K562 (cell line): ENCODE results near the gene TLR2.

Source experiments
- ARHGAP35 ChIP-seq: fragments of 450-650 bp; IDR thresholded peaks from 2 replicates; pipeline ENCODE4 v1.6.1; 2018; ENCODE audit not compliant: partially characterized antibody
- CTCF ChIP-seq, 3 experiments: IDR thresholded peaks in 2 of 3; conservative IDR thresholded peaks in 1 of 3; 2 replicates each; pipeline ENCODE4 v1.5.1; 2011 to 2012; ENCODE audit warnings: low read length in 3 of 3, mild to moderate bottlenecking in 3 of 3, control low read depth in 2 of 3, improper control_type of control experiment in 1 of 3, inconsistent platforms in 1 of 3, low read depth in 1 of 3, mixed read lengths in 1 of 3, moderate library complexity in 1 of 3; ENCODE audit not compliant: insufficient read depth in 2 of 3
- MAX ChIP-seq: sonication (generic); formaldehyde crosslinking; IDR thresholded peaks from 2 replicates; pipeline ENCODE4 v1.9.0; 2022; ENCODE audit warnings: mild to moderate bottlenecking, missing genetic modification reagents
- POLR2A ChIP-seq: fragments of 450-650 bp; conservative IDR thresholded peaks from 2 replicates; pipeline ENCODE4 v1.6.1; 2016
- RBM39 ChIP-seq: fragments of 200-400 bp; formaldehyde crosslinking; optimal IDR thresholded peaks from 2 replicates; pipeline ENCODE3; 2018; ENCODE audit warnings: low read depth, low read length
- RNF2 ChIP-seq: sonication (generic); IDR thresholded peaks from 2 replicates; pipeline ENCODE4 v1.6.1; 2016
- TGIF2 ChIP-seq: sonication (generic); formaldehyde crosslinking; IDR thresholded peaks from 2 replicates; pipeline ENCODE4 v1.8.1; 2022; ENCODE audit warnings: mild to moderate bottlenecking, missing genetic modification reagents, moderate library complexity
- ZNF311 ChIP-seq: fragments of 250-450 bp; sonication (Bioruptor Pico); IDR thresholded peaks from 2 replicates; pipeline ENCODE4 v1.4.0; 2020; ENCODE audit warnings: mild to moderate bottlenecking, moderate library complexity
- TF ChIP-seq, protein P1 (sequence below): IDR thresholded peaks from 2 replicates; pipeline ENCODE4 v1.6.1; 2016; ENCODE audit warnings: missing genetic modification characterization, missing compliant biosample characterization

- TF ChIP-seq MAX (CRISPR knock-in tag) (no peak), RBM39 (no peak), TGIF2 (CRISPR knock-in tag) (no peak), POLR2A (no peak), CTCF (IDR thresholded peaks at IDR 0.05 in 2 of 3, conservative IDR thresholded peaks at IDR 0.05 in 1 of 3; ENCODE audit: insufficient read depth in 2 of 3, low read depth in 1 of 3, low read length in 3 of 3) (no peak), RNF2 (no peak), ARHGAP35 (no peak), ZNF311 (CRISPR knock-in tag) (no peak)
- TF ChIP-seq, protein P1, sequence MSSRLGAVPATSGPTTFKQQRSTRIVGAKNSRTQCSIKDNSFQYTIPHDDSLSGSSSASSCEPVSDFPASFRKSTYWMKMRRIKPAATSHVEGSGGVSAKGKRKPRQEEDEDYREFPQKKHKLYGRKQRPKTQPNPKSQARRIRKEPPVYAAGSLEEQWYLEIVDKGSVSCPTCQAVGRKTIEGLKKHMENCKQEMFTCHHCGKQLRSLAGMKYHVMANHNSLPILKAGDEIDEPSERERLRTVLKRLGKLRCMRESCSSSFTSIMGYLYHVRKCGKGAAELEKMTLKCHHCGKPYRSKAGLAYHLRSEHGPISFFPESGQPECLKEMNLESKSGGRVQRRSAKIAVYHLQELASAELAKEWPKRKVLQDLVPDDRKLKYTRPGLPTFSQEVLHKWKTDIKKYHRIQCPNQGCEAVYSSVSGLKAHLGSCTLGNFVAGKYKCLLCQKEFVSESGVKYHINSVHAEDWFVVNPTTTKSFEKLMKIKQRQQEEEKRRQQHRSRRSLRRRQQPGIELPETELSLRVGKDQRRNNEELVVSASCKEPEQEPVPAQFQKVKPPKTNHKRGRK (tag) = no peak
Measured at GRCh38 chr4:153637201-153637600, 46.9 kb upstream of the TLR2 start.
